Loucy (cell line): Measurements from ENCODE around the gene PADI1.

Source experiments
- EZH2phosphoT487 ChIP-seq: fragments of 200-600 bp; IDR thresholded peaks from 2 replicates; pipeline ENCODE4 v1.6.1; 2018; ENCODE audit warnings: antibody characterized with exemption, mild to moderate bottlenecking, moderate library complexity, borderline replicate concordance
- TF ChIP-seq, protein P1 (sequence below): fragments of 200-600 bp; sonication (generic); conservative IDR thresholded peaks from 2 replicates; pipeline ENCODE4 v1.5.1; 2014; ENCODE audit warnings: mild to moderate bottlenecking, antibody characterized with exemption, low read length

DNA sequence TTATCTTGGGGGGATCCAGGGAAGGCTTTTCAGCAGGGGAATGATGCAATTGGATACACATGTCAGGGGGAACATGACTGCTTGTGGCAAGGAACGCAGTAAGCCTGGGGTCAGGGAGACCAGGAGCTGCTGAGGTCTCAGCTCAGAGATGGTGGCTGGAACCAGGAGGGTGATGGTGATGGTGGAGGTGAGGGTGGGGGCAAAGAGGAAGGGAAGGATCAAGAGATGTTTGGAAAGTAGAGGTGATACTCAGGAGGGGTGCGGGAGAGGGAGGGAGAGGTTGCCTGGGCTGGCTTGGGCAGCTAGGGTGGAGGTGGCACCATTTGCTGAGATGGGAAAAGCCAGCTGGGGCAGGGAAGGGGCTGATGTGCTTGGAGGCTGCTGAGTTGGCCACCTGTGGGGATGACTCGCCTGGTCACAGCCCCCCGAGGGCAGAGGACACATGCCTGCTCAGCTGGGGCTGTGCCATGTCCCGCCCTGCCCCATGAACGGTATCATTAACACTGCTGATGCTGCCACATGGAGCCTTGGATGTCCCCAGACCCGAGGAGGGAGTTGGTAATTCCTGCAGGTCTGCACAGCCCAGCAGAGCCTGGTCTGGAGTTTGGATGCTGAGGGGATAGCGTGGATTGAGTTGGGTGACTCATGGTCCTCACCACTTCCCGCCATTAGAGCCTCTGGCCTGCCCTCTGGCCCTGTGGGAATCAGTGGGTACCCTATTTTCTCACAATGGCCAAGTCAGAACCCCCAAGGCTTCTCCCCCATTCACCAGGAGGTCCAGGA is 6.3 kb upstream of the PADI1 start:
- TF ChIP-seq, protein P1, sequence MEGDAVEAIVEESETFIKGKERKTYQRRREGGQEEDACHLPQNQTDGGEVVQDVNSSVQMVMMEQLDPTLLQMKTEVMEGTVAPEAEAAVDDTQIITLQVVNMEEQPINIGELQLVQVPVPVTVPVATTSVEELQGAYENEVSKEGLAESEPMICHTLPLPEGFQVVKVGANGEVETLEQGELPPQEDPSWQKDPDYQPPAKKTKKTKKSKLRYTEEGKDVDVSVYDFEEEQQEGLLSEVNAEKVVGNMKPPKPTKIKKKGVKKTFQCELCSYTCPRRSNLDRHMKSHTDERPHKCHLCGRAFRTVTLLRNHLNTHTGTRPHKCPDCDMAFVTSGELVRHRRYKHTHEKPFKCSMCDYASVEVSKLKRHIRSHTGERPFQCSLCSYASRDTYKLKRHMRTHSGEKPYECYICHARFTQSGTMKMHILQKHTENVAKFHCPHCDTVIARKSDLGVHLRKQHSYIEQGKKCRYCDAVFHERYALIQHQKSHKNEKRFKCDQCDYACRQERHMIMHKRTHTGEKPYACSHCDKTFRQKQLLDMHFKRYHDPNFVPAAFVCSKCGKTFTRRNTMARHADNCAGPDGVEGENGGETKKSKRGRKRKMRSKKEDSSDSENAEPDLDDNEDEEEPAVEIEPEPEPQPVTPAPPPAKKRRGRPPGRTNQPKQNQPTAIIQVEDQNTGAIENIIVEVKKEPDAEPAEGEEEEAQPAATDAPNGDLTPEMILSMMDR = no peak
- no peak for TF ChIP-seq EZH2phosphoT487
